K562 (cell line): ENCODE measurements around the gene SMURF1. TPM values are rescaled to one million over a fixed set of nuclear protein-coding genes. Genes with fewer than 3 reads are reported as not detected.
A peak's percentile ranks its signal among the peaks of the same experiment; 100 is the strongest.

Experiments
- CAMTA2 ChIP-seq: fragments of 250-450 bp; sonication (Bioruptor Pico); conservative IDR thresholded peaks from 2 replicates; pipeline ENCODE4 v1.5.1; 2022
- CREM ChIP-seq: IDR thresholded peaks from 2 replicates; pipeline ENCODE4 v1.6.1; 2014; ENCODE audit warnings: antibody characterized with exemption, low read depth
- GTF2F1 ChIP-seq: IDR thresholded peaks from 2 replicates; pipeline ENCODE4 v1.6.1; 2011; ENCODE audit warnings: low read depth, low read length, improper control_type of control experiment
- HMG20A ChIP-seq: fragments of 450-650 bp; formaldehyde crosslinking; conservative IDR thresholded peaks from 2 replicates; pipeline ENCODE4 v1.4.0; 2020; ENCODE audit warnings: mild to moderate bottlenecking, mixed read lengths
- HNRNPLL ChIP-seq: fragments of 200-400 bp; formaldehyde crosslinking; IDR thresholded peaks from 2 replicates; pipeline ENCODE4 v1.6.1; 2017; ENCODE audit warnings: low read length, low read depth, mild to moderate bottlenecking; ENCODE audit not compliant: poor library complexity, severe bottlenecking
- KHSRP ChIP-seq: fragments of 450-650 bp; IDR thresholded peaks from 2 replicates; pipeline ENCODE4 v1.6.1; 2017
- MAFK ChIP-seq: IDR thresholded peaks from 2 replicates; pipeline ENCODE4 v1.6.1; 2011; ENCODE audit warnings: low read length, improper control_type of control experiment
- OTX1 ChIP-seq: fragments of 450-650 bp; formaldehyde crosslinking; IDR thresholded peaks from 2 replicates; pipeline ENCODE4 v1.4.0; 2022; ENCODE audit warnings: mild to moderate bottlenecking
- PATZ1 ChIP-seq: fragments of 250-450 bp; sonication (Bioruptor Pico); IDR thresholded peaks from 2 replicates; pipeline ENCODE4 v1.5.0; 2020; ENCODE audit warnings: mild to moderate bottlenecking, borderline replicate concordance
- PML ChIP-seq: IDR thresholded peaks from 2 replicates; pipeline ENCODE4 v1.6.1; 2012; ENCODE audit warnings: low read length, inconsistent platforms
- POLR2AphosphoS2 ChIP-seq: IDR thresholded peaks from 2 replicates; pipeline ENCODE4 v1.6.1; 2012; ENCODE audit warnings: low read length, improper control_type of control experiment
- RAD51 ChIP-seq: fragments of 450-650 bp; IDR thresholded peaks from 2 replicates; pipeline ENCODE4 v1.7.1; 2016; ENCODE audit warnings: low read depth, mild to moderate bottlenecking, borderline replicate concordance
- RCOR1 ChIP-seq, 2 experiments: IDR thresholded peaks; 2 replicates each; pipeline ENCODE4 v1.6.1; 2012; ENCODE audit warnings: low read depth in 2 of 2, low read length in 2 of 2, borderline replicate concordance in 1 of 2, improper control_type of control experiment in 1 of 2
- SAP30 ChIP-seq: fragments of 200-600 bp; sonication (generic); IDR thresholded peaks from 2 replicates; pipeline ENCODE4 v1.6.1; 2012; ENCODE audit warnings: borderline replicate concordance, low read depth, mild to moderate bottlenecking, moderate library complexity, low read length, control low read depth, inconsistent platforms; ENCODE audit not compliant: insufficient read depth, poor library complexity, severe bottlenecking
- SMARCE1 ChIP-seq: fragments of 450-650 bp; IDR thresholded peaks from 2 replicates; pipeline ENCODE4 v1.7.1; 2016; ENCODE audit warnings: mild to moderate bottlenecking
- SP1 ChIP-seq: sonication (generic); formaldehyde crosslinking; IDR thresholded peaks from 2 replicates; pipeline ENCODE4 v1.8.1; 2022; ENCODE audit warnings: mild to moderate bottlenecking, missing genetic modification reagents
- ZNF407 ChIP-seq: fragments of 450-650 bp; IDR thresholded peaks from 2 replicates; pipeline ENCODE4 v1.6.1; 2016; ENCODE audit warnings: low read depth
- ZNF408 ChIP-seq: fragments of 250-450 bp; sonication (Bioruptor Pico); IDR thresholded peaks from 2 replicates; pipeline ENCODE4 v1.4.0; 2020; ENCODE audit warnings: low read depth, mild to moderate bottlenecking, moderate library complexity
- ZNF586 ChIP-seq: fragments of 450-650 bp; formaldehyde crosslinking; conservative IDR thresholded peaks from 2 replicates; pipeline ENCODE4 v1.4.0; 2020; ENCODE audit warnings: mild to moderate bottlenecking, moderate library complexity
- polyA plus RNA-seq, 8 experiments: library from polyadenylated mRNA; depleted of rRNA in 4 of 8; stranded (reverse) in 5 of 8; unstranded in 3 of 8; fragments of >200 nt; fragmentation: Nextera tagmentation in 2 of 8; fragmentation: Illumina TruSeq in 1 of 8; extraction: Ambion mirVana in 2 of 8; extraction: Trizol in 1 of 8; gene quantifications; 2 replicates each; pipeline versions ENCODE4 v1.2.1 to v1.2.3, GENCODE V29; 2011 to 2014; ENCODE audit warnings: inconsistent platforms in 1 of 8, missing spikeins in 1 of 8
- total RNA-seq, 7 experiments: library from RNA; depleted of rRNA in 6 of 7; stranded (reverse); fragments of >200 nt in 6 of 7; fragmentation: Illumina TruSeq in 2 of 7; extraction: Trizol in 2 of 7; gene quantifications; 2 replicates each; pipeline versions ENCODE4 v1.2.1 to v1.2.3, GENCODE V29; 2011 to 2021; ENCODE audit warnings: low replicate concordance in 1 of 7

SMURF1 gene
- total and polyA plus RNA-seq, 9 of the 15 experiments (the other 6 are each of a cell fraction or from before 2014, with no cell fraction given) = 1.0 to 20.1 (median 12.6) TPM

GRCh38 chr7:99143853-99144672 is at the start of gene SMURF1 (continued):
- TF ChIP-seq CREM (peak; percentile 65; the same call in 1 of the 2 replicates), ZNF407 (no peak), HMG20A (CRISPR knock-in tag) (no peak), SMARCE1 (peak; percentile 21; the same call in 1 of the 2 replicates), ZNF586 (CRISPR knock-in tag) (no peak), PATZ1 (CRISPR knock-in tag) (no peak), RCOR1 (IDR thresholded peaks at IDR 0.05; ENCODE audit: borderline replicate concordance in 1 of 2, low read depth in 2 of 2, low read length in 2 of 2) (no peak), SP1 (CRISPR knock-in tag) (peak; percentile 73), ZNF408 (no peak), HNRNPLL (peak; percentile 3), GTF2F1 (no peak), MAFK (no peak), POLR2AphosphoS2 (no peak), PML (peak; percentile 58; the same call in 1 of the 2 replicates), OTX1 (CRISPR knock-in tag) (peak; percentile 40; the same call in 1 of the 2 replicates), CAMTA2 (CRISPR knock-in tag) (no peak), SAP30 (peak; percentile 31), RAD51 (no peak), KHSRP (no peak)
